WTC11 (cell line): ENCODE measurements around the gene CIZ1. TPM values are rescaled to one million over a fixed set of nuclear protein-coding genes. Genes with fewer than 3 reads are reported as not detected.

Source experiments
- ATAC-seq: fragments of 200-7000 bp; cut with Tn5 transposase; 2 replicates; pipeline ENCODE4 v1.10.0; 2021; ENCODE audit warnings: mild to moderate bottlenecking, moderate library complexity
- CTCF ChIA-PET: fragments of 300-600 bp; sonication (Branson Sonifier 250); formaldehyde crosslinking; loops from one replicate; lab custom pipeline; 2021; ENCODE audit warnings: antibody characterized with exemption; lab: Charles Lee
- POLR2A ChIA-PET: fragments of 350-600 bp; sonication (Branson Sonifier 250); formaldehyde crosslinking; loops from one replicate; lab custom pipeline; 2021; ENCODE audit warnings: antibody characterized with exemption; lab: Charles Lee
- DNase-seq: peaks from one replicate; pipeline ENCODE4 v3.0.0; 2021; ENCODE audit warnings: low spot score
- H3K27ac Mint-ChIP-seq: 2 replicates; pipeline ENCODE4 v1.8.0; 2021; ENCODE audit warnings: mixed read lengths
- H3K27me3 Mint-ChIP-seq: 2 replicates; pipeline ENCODE4 v1.8.0; 2021; ENCODE audit warnings: low read depth, mild to moderate bottlenecking, moderate library complexity, mixed read lengths
- H3K36me3 Mint-ChIP-seq: 2 replicates; pipeline ENCODE4 v1.8.0; 2021; ENCODE audit warnings: mixed read lengths
- H3K4me1 Mint-ChIP-seq: 2 replicates; pipeline ENCODE4 v1.8.0; 2022; ENCODE audit warnings: mixed read lengths
- H3K4me3 Mint-ChIP-seq: 2 replicates; pipeline ENCODE4 v1.8.0; 2021; ENCODE audit warnings: mild to moderate bottlenecking, moderate library complexity, mixed read lengths
- H3K9me3 Mint-ChIP-seq: 2 replicates; pipeline ENCODE4 v1.8.0; 2021; ENCODE audit warnings: mixed read lengths
- ATF1 ChIP-seq: sonication (generic); formaldehyde crosslinking; IDR thresholded peaks from 2 replicates; pipeline ENCODE4 v1.8.1; 2023; ENCODE audit warnings: mild to moderate bottlenecking, moderate library complexity, missing genetic modification reagents
- ELF4 ChIP-seq: sonication (generic); formaldehyde crosslinking; IDR thresholded peaks from 2 replicates; pipeline ENCODE4 v1.8.1; 2022; ENCODE audit warnings: low read depth, mild to moderate bottlenecking, moderate library complexity, missing genetic modification reagents
- ESRRA ChIP-seq: sonication (generic); formaldehyde crosslinking; IDR thresholded peaks from 2 replicates; pipeline ENCODE4 v1.8.1; 2022; ENCODE audit warnings: mild to moderate bottlenecking, missing genetic modification reagents, borderline replicate concordance
- ETV6 ChIP-seq: sonication (generic); formaldehyde crosslinking; IDR thresholded peaks from 2 replicates; pipeline ENCODE4 v1.8.1; 2022; ENCODE audit warnings: mild to moderate bottlenecking, missing genetic modification reagents
- FOXJ3 ChIP-seq: sonication (generic); formaldehyde crosslinking; IDR thresholded peaks from 2 replicates; pipeline ENCODE4 v1.9.0; 2021; ENCODE audit warnings: missing genetic modification reagents, mild to moderate bottlenecking, borderline replicate concordance
- FOXK1 ChIP-seq: sonication (generic); formaldehyde crosslinking; IDR thresholded peaks from 2 replicates; pipeline ENCODE4 v1.8.0; 2022; ENCODE audit warnings: mild to moderate bottlenecking, moderate library complexity, missing genetic modification reagents
- IRF2 ChIP-seq: sonication (generic); formaldehyde crosslinking; IDR thresholded peaks from 2 replicates; pipeline ENCODE4 v1.8.0; 2022; ENCODE audit warnings: low read depth, missing genetic modification reagents, borderline replicate concordance
- KAT7 ChIP-seq: sonication (generic); formaldehyde crosslinking; IDR thresholded peaks from 2 replicates; pipeline ENCODE4 v1.8.1; 2023; ENCODE audit warnings: missing genetic modification reagents, mild to moderate bottlenecking, borderline replicate concordance
- NR1H2 ChIP-seq: sonication (generic); formaldehyde crosslinking; IDR thresholded peaks from 2 replicates; pipeline ENCODE4 v1.9.0; 2021; ENCODE audit warnings: mild to moderate bottlenecking, moderate library complexity, missing genetic modification reagents
- PRRX2 ChIP-seq: fragments of 250-450 bp; sonication (Bioruptor Pico); IDR thresholded peaks from 2 replicates; pipeline ENCODE4 v1.8.0; 2021; ENCODE audit warnings: mild to moderate bottlenecking
- SP1 ChIP-seq: sonication (generic); formaldehyde crosslinking; conservative IDR thresholded peaks from 2 replicates; pipeline ENCODE4 v1.8.1; 2022; ENCODE audit warnings: missing genetic modification reagents
- TEAD1 ChIP-seq: sonication (generic); formaldehyde crosslinking; IDR thresholded peaks from 2 replicates; pipeline ENCODE4 v1.8.0; 2022; ENCODE audit warnings: mild to moderate bottlenecking, missing genetic modification reagents
- TP53 ChIP-seq: sonication (generic); formaldehyde crosslinking; IDR thresholded peaks from 2 replicates; pipeline ENCODE4 v1.8.1; 2023; ENCODE audit warnings: mild to moderate bottlenecking, missing genetic modification reagents
- ZNF219 ChIP-seq: sonication (generic); formaldehyde crosslinking; IDR thresholded peaks from 2 replicates; pipeline ENCODE4 v1.8.0; 2023; ENCODE audit warnings: missing genetic modification reagents, mild to moderate bottlenecking, borderline replicate concordance
- ZNF423 ChIP-seq: fragments of 250-450 bp; sonication (Bioruptor Pico); IDR thresholded peaks from 2 replicates; pipeline ENCODE4 v2.1.2; 2022; ENCODE audit warnings: mild to moderate bottlenecking, moderate library complexity
- total RNA-seq: library from RNA; stranded (reverse); gene quantifications from 3 replicates; pipeline ENCODE4 v1.2.3, GENCODE V29; 2021
- TF ChIP-seq, protein P1 (sequence below): fragments of 250-450 bp; sonication (Bioruptor Pico); IDR thresholded peaks from 2 replicates; pipeline ENCODE4 v1.9.0; 2021; ENCODE audit warnings: mild to moderate bottlenecking
- TF ChIP-seq, protein P2 (sequence below): sonication (generic); formaldehyde crosslinking; IDR thresholded peaks from 2 replicates; pipeline ENCODE4 v1.8.0; 2022; ENCODE audit warnings: mild to moderate bottlenecking, missing genetic modification reagents
- TF ChIP-seq, protein P3 (sequence below): sonication (generic); formaldehyde crosslinking; IDR thresholded peaks from 2 replicates; pipeline ENCODE4 v1.8.1; 2022; ENCODE audit warnings: low read depth, missing genetic modification reagents, borderline replicate concordance
- TF ChIP-seq, protein P4 (sequence below): sonication (generic); formaldehyde crosslinking; IDR thresholded peaks from 2 replicates; pipeline ENCODE4 v1.8.0; 2022; ENCODE audit warnings: mild to moderate bottlenecking, missing genetic modification reagents
- TF ChIP-seq, protein P5 (sequence below): sonication (generic); formaldehyde crosslinking; conservative IDR thresholded peaks from 2 replicates; pipeline ENCODE4 v1.8.1; 2022; ENCODE audit warnings: mild to moderate bottlenecking, missing genetic modification reagents
- TF ChIP-seq, protein P6 (sequence below): sonication (generic); formaldehyde crosslinking; IDR thresholded peaks from 2 replicates; pipeline ENCODE4 v1.8.0; 2023; ENCODE audit warnings: mild to moderate bottlenecking, missing genetic modification reagents
- TF ChIP-seq, protein P7 (sequence below): fragments of 250-450 bp; sonication (Bioruptor Pico); IDR thresholded peaks from 2 replicates; pipeline ENCODE4 v1.9.0; 2021; ENCODE audit warnings: mild to moderate bottlenecking

Gene CIZ1
- total RNA-seq, 1 experiment from 2014 or later: 90.2 TPM

DNA sequence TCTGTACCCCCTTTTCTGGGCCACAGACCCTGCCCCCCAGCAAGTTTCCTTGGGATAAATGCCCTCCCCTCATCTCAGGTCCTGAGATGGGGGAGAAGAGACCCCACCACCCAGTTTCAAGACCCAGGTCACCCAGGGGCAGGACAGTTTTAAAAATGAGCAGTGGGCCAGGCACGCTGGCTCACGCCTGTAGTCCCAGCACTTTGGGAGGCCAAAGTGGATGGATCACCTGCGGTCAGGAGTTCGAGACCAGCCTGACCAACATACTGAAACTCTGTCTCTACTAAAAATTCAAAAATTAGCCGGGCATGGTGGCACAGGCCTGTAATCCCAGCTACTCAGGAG lies 69.9 kb downstream of the CIZ1 start (continued):
- no peak for TF ChIP-seq ELF4 (CRISPR knock-in tag)
- no peak for TF ChIP-seq TEAD1 (CRISPR knock-in tag)
- no peak for TF ChIP-seq ZNF423 (CRISPR knock-in tag)
- TF ChIP-seq, protein P1, sequence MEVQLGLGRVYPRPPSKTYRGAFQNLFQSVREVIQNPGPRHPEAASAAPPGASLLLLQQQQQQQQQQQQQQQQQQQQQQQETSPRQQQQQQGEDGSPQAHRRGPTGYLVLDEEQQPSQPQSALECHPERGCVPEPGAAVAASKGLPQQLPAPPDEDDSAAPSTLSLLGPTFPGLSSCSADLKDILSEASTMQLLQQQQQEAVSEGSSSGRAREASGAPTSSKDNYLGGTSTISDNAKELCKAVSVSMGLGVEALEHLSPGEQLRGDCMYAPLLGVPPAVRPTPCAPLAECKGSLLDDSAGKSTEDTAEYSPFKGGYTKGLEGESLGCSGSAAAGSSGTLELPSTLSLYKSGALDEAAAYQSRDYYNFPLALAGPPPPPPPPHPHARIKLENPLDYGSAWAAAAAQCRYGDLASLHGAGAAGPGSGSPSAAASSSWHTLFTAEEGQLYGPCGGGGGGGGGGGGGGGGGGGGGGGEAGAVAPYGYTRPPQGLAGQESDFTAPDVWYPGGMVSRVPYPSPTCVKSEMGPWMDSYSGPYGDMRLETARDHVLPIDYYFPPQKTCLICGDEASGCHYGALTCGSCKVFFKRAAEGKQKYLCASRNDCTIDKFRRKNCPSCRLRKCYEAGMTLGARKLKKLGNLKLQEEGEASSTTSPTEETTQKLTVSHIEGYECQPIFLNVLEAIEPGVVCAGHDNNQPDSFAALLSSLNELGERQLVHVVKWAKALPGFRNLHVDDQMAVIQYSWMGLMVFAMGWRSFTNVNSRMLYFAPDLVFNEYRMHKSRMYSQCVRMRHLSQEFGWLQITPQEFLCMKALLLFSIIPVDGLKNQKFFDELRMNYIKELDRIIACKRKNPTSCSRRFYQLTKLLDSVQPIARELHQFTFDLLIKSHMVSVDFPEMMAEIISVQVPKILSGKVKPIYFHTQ (CRISPR knock-in tag): no peak
- no peak for TF ChIP-seq KAT7

DNA sequence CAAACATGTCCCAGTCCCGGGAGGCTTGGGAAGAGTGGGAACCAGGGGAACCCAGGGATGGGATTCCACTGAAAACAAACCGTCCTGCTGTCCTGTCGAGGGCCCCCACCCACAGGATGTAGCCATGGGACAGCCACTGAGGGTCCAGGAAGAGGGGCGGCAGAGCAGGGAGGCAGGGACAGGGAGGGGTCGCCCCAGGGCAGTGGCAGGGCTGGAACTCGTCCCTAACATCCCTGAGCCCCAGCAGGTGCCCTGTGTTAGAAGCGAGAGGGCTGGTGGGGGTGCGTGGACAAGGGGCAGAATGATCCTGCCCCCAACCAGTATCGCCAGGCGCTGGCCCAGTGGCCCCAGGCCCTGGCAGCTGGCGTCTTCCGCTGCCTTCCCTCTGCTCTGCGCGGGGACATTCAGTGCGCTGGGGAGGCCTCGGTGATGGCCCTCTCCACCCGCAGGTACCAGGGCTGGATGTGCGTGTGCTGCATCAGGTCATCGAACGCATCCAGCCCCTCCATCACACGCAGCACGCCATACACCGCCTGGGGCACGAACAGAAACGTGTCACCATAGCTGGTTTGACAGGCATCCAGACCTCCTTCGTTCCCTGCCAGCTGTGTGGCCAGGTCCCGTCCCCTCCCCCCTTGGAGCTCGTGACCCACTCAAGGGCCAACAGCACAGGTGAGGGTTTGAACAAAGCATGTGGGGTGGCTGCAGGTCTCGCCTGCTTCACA lies 70.5 kb downstream of the CIZ1 start:
- Mint-ChIP-seq H3K27ac (no peak overlapping the region), H3K9me3 (no peaks in the 10 kb centered on the region), H3K4me3 (no peak overlapping the region), H3K4me1 (peaks cover 17% of the 10 kb centered on the region), H3K36me3 (peaks cover 19% of the 10 kb centered on the region), H3K27me3 (no peaks in the 10 kb centered on the region)
- ChIA-PET CTCF (interaction anchor here (0.6 to 1.4 kb wide), 2 partner anchors 37 to 53 kb away, joined by 3 read pairs; partner anchors contain the start of genes NAIF1 and SLC25A25), POLR2A (interaction anchor here (0.5 kb wide), 1 partner anchor 20 kb away, joined by 4 read pairs; no protein-coding TSS in a partner anchor)
- no peak for DNase-seq
- TF ChIP-seq SP1 (CRISPR knock-in tag) (no peak), FOXJ3 (no peak), ATF1 (CRISPR knock-in tag) (no peak), NR1H2 (CRISPR knock-in tag) (no peak), PRRX2 (CRISPR knock-in tag) (no peak), FOXK1 (no peak), IRF2 (CRISPR knock-in tag) (no peak), ETV6 (CRISPR knock-in tag) (no peak), ESRRA (CRISPR knock-in tag) (no peak), TP53 (CRISPR knock-in tag) (no peak), ZNF219 (CRISPR knock-in tag) (no peak)
- TF ChIP-seq, protein P2, sequence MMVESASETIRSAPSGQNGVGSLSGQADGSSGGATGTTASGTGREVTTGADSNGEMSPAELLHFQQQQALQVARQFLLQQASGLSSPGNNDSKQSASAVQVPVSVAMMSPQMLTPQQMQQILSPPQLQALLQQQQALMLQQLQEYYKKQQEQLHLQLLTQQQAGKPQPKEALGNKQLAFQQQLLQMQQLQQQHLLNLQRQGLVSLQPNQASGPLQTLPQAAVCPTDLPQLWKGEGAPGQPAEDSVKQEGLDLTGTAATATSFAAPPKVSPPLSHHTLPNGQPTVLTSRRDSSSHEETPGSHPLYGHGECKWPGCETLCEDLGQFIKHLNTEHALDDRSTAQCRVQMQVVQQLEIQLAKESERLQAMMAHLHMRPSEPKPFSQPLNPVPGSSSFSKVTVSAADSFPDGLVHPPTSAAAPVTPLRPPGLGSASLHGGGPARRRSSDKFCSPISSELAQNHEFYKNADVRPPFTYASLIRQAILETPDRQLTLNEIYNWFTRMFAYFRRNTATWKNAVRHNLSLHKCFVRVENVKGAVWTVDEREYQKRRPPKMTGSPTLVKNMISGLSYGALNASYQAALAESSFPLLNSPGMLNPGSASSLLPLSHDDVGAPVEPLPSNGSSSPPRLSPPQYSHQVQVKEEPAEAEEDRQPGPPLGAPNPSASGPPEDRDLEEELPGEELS: no peak
- TF ChIP-seq, protein P3, sequence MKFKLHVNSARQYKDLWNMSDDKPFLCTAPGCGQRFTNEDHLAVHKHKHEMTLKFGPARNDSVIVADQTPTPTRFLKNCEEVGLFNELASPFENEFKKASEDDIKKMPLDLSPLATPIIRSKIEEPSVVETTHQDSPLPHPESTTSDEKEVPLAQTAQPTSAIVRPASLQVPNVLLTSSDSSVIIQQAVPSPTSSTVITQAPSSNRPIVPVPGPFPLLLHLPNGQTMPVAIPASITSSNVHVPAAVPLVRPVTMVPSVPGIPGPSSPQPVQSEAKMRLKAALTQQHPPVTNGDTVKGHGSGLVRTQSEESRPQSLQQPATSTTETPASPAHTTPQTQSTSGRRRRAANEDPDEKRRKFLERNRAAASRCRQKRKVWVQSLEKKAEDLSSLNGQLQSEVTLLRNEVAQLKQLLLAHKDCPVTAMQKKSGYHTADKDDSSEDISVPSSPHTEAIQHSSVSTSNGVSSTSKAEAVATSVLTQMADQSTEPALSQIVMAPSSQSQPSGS: no peak
- TF ChIP-seq, protein P4, sequence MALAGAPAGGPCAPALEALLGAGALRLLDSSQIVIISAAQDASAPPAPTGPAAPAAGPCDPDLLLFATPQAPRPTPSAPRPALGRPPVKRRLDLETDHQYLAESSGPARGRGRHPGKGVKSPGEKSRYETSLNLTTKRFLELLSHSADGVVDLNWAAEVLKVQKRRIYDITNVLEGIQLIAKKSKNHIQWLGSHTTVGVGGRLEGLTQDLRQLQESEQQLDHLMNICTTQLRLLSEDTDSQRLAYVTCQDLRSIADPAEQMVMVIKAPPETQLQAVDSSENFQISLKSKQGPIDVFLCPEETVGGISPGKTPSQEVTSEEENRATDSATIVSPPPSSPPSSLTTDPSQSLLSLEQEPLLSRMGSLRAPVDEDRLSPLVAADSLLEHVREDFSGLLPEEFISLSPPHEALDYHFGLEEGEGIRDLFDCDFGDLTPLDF: no peak
- TF ChIP-seq, protein P5, sequence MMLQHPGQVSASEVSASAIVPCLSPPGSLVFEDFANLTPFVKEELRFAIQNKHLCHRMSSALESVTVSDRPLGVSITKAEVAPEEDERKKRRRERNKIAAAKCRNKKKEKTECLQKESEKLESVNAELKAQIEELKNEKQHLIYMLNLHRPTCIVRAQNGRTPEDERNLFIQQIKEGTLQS (CRISPR knock-in tag): no peak
- TF ChIP-seq, protein P6, sequence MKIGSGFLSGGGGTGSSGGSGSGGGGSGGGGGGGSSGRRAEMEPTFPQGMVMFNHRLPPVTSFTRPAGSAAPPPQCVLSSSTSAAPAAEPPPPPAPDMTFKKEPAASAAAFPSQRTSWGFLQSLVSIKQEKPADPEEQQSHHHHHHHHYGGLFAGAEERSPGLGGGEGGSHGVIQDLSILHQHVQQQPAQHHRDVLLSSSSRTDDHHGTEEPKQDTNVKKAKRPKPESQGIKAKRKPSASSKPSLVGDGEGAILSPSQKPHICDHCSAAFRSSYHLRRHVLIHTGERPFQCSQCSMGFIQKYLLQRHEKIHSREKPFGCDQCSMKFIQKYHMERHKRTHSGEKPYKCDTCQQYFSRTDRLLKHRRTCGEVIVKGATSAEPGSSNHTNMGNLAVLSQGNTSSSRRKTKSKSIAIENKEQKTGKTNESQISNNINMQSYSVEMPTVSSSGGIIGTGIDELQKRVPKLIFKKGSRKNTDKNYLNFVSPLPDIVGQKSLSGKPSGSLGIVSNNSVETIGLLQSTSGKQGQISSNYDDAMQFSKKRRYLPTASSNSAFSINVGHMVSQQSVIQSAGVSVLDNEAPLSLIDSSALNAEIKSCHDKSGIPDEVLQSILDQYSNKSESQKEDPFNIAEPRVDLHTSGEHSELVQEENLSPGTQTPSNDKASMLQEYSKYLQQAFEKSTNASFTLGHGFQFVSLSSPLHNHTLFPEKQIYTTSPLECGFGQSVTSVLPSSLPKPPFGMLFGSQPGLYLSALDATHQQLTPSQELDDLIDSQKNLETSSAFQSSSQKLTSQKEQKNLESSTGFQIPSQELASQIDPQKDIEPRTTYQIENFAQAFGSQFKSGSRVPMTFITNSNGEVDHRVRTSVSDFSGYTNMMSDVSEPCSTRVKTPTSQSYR (CRISPR knock-in tag): no peak
- TF ChIP-seq, protein P7, sequence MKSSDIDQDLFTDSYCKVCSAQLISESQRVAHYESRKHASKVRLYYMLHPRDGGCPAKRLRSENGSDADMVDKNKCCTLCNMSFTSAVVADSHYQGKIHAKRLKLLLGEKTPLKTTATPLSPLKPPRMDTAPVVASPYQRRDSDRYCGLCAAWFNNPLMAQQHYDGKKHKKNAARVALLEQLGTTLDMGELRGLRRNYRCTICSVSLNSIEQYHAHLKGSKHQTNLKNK (CRISPR knock-in tag): no peak
- no peak for ATAC-seq
